Stimulated activated CD4-positive, alpha-beta T cell treated with anti-CD3 and anti-CD28 coated beads, Interleukin-12 subunit alpha, Interleukin-12 subunit beta, amount 100 ng/mL, for 24 hours (primary cell): ENCODE measurements around the gene HIVEP2.

Experiments used
- DNase-seq, 2 experiments: peaks; one replicate each; pipeline ENCODE4 v3.0.0-alpha.2; 2020; ENCODE audit warnings: low read depth in 2 of 2

Gene HIVEP2

DNA sequence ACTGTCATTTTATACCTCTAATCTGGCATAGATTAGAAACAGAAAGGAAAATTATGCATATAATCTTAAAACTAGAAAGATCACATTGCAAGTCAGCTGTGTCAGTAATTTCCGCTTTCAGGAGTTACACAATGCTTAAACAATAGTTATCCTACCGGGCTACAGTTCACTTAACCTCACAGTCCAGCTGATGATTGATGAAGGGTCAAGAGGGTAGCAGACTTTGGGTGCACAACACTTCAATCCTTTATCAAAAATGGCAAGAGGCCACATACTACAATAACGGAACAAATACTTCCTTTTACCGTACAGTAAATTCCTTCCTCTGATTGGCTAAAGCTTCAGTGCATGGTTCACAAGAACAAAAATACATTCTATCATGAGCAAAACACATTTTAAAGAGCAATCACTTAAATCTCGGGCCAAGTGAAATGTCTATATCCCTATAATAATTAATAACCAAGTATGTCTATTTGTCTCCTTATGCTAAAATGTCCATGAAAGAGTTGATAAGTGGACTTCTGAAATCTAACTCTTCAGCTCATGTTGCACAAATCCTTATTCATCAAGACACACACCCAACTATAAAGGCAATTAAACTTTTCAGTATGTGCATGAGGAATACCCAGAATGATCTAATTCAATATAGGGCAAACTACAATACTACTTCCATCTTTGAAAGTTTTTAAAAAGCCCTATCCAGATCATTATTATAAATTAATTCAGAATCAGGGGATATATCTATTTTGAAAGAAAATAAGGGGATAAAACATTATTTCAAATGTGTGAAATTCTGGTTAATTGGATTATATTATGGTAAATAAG is 76.8 kb downstream of the HIVEP2 start:
- no peak for DNase-seq

DNA sequence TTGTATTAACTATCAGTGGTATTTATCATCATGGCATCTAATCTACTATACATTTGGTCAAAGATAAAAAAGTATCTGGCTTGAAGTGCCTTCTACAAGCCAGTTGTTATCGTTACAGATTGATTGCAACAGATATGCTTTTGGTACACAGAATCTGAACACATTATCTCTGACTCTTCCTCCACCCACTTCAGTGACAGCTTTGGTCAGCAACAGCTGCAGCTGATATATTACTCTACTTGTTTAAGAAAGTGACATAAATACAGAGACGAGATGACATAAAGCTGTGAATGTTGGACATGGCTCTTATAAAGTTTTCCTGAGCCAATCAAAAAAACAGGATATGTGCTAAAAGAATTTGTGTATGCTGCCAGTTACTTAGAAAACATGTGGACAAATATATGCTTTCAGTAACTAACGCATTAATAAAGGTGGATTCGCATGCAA is 77.6 kb downstream of the HIVEP2 start:
- DNase-seq = no peak

DNA sequence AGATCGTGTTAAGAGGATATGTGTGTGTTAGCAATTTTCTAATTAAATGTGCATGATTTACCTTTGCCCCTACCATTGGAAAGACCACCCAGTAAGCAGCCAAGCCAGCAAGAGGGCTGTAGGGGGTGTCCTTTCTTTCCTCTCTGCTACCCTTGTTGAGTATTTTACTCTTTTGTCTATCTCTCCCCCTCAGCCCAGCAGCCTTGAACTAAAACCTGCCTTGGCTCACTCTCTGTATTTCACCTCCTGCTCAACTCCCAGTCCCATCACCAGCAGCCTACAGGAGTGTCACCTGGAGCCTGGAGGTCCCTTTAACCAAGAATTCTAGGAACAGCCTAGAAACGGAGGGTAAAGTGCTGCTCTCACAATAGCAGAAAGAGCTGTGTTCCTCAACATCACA is 81.0 kb downstream of the HIVEP2 start:
- no peak for DNase-seq

DNA sequence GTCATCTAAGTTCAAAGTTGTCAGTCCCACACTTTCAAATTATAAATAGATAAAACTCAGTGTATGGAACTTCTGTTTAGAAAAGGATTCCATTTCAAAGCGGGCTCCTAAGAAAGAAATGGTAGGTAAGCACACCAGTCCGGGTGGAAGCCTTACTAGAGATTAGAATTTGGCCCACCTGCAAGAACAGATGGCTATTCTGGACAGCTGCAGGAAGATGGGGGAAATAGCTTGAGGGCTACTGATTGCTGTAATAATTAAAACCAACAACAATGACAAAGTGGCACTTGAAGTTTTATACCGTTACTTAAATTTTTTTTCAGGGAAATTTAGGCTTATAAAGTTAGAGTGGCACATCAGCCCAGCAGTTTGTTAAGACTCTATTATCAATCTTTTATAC is 83.3 kb downstream of the HIVEP2 start:
- DNase-seq = no peak

DNA sequence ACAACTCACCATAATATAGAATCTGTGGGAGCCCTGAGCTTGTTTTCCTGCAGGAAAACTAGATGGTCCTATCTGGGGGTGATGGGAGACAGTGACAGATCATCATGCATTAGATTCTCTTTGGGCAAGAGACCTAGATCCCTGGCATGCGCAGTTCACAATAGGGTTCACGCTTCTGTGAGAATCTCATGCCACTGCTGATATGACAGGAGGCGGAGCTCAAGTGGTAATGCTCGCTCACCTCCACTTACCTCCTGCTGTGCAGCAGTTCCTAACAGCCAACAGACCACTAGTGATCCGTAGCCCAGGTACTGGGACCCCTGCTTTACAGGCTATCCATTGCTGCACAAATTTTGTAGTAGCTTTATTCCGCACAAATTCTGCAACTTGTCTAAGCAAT is 84.5 kb downstream of the HIVEP2 start:
- no peak for DNase-seq

DNA sequence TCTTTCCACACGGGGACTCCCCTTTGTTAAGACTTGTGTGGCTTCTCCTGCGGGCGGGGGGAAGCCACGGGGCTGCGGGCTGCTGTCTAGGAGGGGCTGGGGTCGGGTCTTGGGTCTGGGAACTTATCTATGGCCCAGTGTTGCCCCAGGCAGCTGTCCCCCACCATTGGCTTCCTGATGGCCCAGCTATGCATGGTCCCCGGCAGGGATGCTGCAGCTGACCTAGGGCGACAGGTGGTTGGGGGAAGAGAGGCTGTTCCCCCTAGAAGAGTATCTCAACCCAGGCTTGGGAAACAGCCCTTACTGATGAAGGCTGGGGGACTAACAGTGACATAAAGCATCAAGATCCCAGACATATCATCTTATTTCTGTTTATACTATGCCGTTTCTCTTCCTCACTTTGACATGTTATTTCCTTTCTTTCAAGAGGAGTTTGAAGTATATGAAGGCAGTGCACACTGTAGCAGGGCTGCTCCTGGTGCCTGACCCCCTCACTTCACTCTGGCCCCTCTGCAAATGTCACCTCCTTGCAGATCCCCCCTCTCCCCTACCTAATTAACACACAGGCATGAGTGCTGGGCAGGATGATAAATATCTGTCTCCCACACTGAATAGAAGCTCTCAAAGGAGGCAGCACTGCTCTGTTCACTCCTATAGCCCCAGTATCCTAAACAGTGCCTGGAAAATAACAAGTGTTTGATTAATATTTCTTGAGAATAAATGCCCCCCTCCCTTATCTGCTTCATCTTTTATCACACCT is 87.0 kb downstream of the HIVEP2 start:
- DNase-seq = no peak

DNA sequence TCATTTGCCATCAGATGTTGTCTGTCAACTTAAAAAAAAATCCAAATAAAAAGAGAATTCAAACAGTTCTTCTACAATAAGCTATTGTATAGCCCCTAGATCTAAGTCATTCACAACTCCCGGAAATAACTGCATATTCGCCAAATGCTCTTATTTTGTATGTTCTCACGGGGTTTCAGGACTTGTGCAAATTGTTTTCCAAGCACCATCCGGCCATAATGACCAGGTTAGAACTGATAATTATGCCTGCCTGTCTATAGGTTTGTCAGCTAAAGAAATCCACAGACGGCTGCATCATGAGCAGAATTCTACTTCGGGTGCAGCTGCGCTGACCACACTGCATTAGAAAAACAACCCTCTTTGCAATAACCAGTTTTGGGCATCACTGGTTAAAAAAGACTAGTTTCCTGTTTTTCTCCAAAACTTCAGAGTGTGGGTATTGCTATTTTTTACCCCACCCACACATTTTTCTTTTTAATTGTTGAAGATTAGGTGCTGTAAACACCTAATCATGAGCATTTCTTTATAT is 87.7 kb downstream of the HIVEP2 start:
- no peak for DNase-seq

DNA sequence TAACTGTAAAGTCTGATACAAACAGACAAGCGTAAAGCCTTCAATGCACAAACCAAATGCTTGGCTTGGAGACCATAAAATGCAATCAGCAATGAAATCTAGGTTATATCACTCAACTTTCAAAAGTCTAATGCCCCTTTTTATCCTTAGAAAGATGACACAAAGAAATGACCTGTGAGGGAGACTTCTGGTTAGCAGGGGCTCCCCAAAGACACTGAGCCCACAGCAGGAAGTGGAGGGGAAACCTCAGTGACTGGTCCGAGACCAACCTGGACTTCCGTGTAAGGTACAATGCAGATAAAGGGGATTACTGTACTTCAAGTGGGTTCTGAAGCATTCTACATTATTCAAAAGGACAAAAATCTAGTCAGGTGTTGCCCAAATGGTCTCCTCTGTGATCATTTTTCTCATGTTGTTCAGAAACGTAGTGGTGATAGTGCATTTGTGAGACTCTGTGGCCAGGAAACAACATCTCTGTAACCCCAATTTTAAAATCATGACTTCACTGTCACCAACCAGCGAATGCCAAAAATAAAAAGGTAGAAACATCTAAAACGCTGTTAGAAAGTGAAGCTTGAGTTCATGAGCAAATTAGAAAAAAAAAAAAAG is 88.2 kb downstream of the HIVEP2 start:
- DNase-seq = no peak

DNA sequence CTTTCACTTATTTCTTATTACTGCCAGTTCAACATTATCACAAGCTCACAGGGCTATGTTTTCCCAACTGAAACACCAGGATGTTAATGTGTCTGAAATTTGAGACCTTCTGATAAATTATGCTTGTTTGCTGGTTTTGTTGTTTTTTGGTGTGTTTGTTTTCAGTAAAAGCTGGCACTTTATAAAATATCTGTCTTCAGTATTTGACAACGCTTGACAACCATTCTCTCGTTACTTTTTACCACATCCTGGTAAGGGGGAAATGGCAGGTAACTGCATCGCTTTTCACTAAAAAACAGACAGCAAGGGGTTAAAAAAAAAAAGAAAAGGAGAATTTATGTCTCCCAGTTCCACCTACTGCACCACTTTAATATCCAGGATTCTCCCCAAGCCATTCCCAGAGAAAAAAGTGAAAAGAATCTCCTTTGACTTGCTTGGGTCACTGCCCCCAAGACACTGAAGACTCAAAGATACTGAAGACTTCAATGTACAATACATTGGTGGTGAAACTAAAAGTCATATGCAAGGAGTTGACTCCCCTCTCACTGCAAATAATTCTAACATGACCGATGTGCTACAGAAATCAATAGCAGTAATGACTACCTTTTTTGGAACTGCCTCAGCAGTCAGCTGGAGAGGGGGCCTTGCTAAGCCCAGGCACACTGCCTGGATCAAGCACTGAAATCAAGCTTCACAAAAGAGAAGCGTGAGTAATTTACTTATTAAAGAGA is 88.9 kb downstream of the HIVEP2 start:
- DNase-seq = no peak

DNA sequence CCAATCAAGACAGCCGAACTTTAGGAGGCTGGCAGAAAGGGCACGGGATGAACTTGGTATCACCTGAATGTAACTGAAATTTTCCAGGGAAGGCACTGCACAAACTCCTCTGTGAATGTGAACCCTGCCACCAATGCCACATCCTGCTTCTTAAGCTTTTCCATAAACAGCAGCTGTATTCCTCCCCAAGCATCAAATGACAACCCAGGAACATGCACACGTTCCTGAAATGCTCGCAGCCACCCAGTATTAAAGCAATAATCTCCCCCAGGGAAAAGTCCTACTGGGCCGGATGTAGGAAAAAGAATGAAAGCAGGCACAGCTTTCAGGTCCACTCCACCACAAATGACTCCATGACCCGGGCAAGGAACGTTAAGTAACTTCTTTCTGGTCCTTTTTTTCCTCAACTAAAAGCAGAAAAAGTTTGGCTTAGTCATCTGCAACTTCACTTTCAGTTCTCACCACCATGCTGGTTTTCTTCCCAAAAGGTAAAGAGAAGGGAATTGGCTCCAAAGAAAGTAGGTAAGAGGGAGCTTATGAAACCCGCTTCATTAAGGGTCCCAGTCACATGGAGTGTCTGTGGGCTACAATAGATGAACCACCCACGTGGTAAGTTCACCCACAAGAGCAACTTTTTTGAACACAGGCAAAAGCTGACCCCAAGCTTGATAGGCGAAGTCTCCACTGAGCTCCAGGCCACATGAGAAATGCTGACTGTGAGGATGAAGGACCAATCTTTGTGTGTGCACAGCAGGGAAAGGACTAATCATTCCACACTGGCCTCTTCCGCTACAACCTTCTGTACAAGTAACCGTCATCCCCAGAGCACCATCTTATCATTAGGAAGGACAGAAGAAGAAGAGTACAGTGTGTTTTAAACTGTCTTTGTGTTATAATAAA is 90.1 kb downstream of the HIVEP2 start:
- DNase-seq = no peak

DNA sequence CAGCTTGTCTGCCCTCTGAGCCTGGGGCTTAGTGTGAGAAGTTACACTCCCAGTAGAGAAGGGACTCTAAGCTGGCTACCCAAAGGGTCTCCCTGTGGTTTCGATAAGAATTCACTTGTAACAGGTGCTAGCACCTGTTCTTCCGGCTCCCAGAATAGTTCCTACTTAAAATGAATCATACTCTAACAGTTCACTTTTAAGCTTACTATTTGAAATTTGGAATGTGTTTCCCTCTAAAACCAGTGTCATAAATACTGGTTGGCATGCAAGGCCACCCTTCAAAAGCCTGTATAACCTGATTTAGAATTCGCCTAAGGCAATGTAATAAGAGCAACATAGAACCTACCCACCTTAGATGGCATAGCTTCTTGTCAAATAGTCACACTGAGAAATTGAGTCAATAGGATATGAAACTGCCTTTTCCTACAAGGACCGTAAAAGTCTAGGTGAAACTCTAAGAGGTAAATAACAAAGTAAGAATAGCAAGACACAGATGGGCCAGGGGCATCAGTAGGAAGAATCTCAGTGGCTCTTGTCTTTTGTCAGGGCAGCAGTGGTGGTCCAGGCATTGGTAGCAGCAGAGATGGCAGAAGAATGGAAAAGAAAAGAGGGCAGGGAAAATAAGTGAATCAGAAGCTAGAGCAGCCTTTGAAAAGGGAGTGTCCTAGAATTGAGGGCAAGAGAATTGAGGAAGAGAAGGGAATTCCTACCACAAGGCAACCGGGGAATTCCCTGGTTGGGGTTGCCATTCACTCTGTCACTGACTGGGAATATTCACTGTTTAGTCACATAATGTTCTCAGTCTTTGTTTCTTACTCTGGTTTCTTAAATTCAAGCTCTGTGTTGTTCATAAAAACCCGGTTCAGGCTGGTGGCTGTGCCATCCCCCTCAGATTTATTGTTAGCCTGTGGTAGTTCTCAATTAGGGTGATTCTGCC is 91.5 kb downstream of the HIVEP2 start:
- DNase-seq = no peak

DNA sequence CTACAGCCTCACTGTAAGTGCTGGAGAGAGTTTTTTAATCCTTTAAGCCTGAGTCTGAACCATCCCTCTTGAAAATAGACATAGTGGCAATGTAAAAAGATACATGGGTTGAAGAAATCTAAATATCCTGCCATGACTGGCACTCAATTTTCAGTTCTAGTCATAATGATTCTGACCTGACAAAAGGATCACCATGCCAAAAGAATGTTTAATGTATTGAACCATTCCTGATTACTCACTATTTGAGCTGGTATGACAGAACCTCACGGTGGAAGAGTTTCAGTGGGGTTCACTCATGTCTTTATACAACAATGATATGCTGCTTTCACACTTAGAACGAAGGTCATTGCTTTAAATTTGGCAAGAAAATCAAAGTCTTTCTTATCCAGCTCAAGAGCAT is 93.4 kb downstream of the HIVEP2 start:
- no peak for DNase-seq

DNA sequence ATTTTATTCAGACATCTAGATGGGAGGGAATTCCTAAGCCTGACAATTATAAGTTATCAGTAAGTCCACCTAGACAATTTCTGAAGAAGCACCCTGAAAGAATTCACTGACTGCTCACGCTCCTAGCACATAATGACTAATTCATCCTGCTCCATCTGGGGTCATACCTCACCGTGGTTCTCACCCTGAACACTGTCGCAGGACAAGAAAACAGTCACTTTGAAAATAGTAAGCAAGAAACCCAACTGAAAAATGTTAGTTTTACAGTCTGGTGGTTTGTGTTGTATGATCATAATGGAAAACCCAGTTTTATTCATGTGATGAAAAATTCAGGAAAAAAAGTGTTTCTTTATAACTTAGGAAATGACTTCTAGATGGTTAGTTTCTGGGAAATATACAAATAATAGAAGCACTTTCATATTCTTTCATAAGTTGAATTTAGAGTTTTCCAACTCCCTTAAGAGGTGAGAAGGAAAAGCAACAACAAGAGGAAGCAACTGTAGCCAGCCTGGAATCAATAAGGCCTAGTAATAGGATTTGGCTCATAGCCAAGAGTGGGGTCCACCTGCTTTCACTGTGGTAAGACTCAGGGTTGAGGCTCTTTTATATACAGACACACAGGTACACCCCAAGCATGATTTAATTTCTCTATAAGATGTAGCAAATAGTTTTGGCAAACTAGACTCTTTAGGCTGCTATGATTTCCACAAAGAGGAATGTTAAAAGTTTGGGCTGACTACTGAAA is 94.1 kb downstream of the HIVEP2 start:
- DNase-seq = no peak

DNA sequence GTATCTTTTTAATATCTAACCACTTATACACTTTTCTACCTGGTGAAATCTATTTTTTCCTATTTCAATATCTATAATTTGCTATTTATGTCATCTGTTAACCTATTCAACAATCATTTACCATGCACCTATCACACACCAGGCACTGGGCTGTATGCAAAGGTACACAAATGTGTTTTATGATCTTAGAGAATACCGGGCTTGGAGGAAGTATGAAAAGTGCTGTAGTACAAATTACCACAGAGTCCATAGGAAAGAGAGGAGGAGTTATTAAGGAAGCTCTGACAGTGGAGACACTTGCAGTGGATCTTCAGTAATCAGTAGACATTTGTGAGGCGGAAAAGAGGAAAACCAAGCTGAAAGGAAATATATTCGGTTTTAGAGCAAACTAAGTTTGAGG is 96.0 kb downstream of the HIVEP2 start:
- no peak for DNase-seq

DNA sequence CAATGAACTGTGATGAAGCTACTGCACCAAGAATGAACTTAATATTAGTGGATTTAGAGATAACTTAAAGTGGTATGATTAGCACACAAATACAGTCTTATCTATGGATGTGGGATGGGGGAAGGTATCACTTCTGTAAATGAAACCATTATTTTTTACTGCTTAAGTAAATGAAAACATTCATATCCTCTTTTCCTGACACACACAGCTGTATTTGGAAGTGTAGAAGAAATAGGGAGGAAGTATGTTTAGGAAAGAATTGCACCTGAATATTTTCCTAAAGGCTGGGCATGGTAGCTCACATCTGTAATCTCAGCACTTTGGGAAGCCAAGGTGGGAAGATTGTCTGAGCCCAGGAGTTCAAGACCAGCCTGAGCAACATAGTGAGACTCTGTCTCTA is 96.8 kb downstream of the HIVEP2 start:
- no peak for DNase-seq

DNA sequence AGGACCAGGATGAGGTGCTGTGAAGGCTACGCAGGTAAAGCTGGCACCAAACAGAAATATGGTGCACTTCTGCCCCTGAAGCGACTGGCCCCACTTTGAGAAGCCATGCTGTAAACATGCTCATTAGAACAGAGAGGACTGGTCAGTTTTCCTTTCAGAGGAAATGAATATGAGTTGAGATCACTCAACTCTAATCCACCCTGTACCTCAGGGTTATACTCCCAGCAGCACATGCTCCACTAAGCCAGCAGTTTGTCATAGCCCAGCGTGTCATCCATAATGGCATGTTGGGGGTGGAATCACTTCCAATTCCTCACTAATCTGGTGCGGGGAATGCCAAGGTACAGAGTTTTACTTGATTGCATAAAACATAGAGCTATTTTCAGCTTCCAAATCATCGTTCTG is 98.1 kb downstream of the HIVEP2 start:
- DNase-seq = no peak

DNA sequence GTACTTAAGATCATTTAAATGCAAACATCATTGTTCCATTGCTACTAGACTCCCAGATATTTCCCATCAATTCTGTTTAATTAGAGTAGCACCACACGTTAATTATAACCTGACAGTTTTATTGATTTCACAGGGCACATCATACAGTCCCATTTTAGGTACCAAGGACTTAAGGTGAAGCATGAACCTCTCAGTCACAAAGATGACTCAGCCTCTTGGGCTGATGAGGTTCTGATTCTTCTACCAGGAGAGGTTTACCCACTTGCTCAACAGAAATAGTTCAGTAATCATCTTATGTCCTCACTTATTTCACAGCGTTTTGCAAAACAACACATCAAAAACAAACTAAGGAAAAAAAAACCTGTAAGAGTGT is 98.5 kb downstream of the HIVEP2 start:
- no peak for DNase-seq

DNA sequence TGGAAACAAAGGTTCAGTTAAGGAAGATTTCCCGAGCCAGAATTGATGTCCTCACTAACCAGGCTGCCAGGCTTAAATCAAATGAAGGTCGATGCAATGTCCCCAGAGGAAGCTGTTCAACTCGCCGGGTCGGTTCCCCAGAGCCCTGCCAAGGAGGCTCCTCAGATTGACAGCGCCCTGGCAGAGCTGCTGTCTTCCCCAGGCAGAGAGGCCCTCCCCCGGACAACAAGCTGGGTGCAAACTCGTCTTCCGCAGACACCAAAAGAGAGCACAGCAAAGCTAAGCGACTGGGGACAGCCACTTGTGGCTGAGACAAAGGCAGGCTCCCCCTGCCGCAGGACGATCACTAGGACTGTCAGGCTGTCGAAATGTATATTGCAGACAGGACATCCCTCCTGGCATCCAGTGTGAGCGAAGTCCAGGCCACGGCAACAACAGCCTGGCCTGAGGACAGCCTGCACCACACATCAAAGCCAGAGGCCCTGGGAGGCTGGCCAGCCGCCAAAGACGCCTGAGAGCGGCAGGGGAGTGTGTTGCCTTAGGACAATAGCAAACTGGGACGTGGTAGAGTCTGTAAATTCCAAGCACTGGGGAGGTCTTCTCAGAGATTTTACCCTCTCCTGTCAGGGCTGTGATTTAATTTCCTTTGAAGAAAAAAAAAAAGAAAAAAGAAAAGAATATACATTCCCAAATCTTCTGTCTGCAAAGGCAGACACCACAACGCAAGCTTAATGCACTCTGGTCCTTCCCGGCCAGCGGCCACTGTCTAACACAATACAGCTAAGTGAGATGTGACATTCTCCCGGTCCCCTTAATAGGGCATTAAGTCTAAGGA is 99.1 kb downstream of the HIVEP2 start:
- no peak for DNase-seq
